Measurements from ENCODE around the gene PLPP6. TPM values are rescaled to one million over a fixed set of nuclear protein-coding genes. Genes with fewer than 3 reads are reported as not detected.

PLPP6 gene
- total and polyA plus RNA-seq, 2 of the 13 experiments (the other 11 are each of a cell fraction or from before 2014, with no cell fraction given), result 12.1 to 15.5 TPM

DNA sequence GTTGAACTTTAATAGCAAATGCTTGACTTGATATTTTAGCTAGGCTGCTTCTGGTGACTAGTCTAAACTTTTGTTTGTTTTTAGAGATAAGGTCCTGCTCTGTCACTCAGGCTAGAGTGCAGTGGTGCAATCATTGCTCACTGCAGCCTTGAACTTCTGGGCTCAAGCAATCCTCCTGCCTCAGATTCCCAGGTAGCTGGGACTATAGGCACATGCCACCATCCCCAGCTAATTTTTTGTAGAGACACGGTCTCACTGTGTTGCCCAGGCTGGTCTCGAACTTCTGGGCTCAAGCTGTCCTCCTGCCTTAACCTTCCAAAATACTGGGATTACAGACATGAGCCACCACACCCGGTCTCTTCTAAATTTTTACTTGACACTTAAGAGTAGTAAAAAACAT, 38.0 kb downstream of the PLPP6 start (continued):
- TF ChIP-seq, protein P1, sequence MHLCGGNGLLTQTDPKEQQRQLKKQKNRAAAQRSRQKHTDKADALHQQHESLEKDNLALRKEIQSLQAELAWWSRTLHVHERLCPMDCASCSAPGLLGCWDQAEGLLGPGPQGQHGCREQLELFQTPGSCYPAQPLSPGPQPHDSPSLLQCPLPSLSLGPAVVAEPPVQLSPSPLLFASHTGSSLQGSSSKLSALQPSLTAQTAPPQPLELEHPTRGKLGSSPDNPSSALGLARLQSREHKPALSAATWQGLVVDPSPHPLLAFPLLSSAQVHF (CRISPR knock-in tag; IDR thresholded peaks at IDR 0.05), result no peak
- TF ChIP-seq DNMT1 (CRISPR knock-in tag; IDR thresholded peaks at IDR 0.05) (no peak), ZNF331 (CRISPR knock-in tag; IDR thresholded peaks at IDR 0.05) (peak; percentile 75; the same call in 1 of the 2 replicates), ZNF614 (CRISPR knock-in tag; IDR thresholded peaks at IDR 0.05; ENCODE audit: borderline replicate concordance) (peak; percentile 77), REPIN1 (CRISPR knock-in tag; IDR thresholded peaks at IDR 0.05; ENCODE audit: borderline replicate concordance, low read depth) (peak; percentile 66; the same call in 1 of the 2 replicates), NAIF1 (CRISPR knock-in tag; IDR thresholded peaks at IDR 0.05; ENCODE audit: borderline replicate concordance) (no peak), ISL2 (CRISPR knock-in tag; IDR thresholded peaks at IDR 0.05) (peak; percentile 59; the same call in 1 of the 2 replicates), ZNF12 (CRISPR knock-in tag; IDR thresholded peaks at IDR 0.05) (0 out of 2 replicates have a peak, but pooled peaks have one; percentile 47), NCOA2 (CRISPR knock-in tag; IDR thresholded peaks at IDR 0.05) (peak; percentile 85), ZNF556 (CRISPR knock-in tag; IDR thresholded peaks at IDR 0.05; ENCODE audit: borderline replicate concordance) (peak; percentile 36; the same call in 1 of the 2 replicates), NFIC (IDR thresholded peaks at IDR 0.05; ENCODE audit: low read length) (no peak; the same call in 1 of the 2 replicates), MXI1 (IDR thresholded peaks at IDR 0.05; ENCODE audit: borderline replicate concordance, low read depth, low read length) (no peak), ZNF3 (CRISPR knock-in tag; IDR thresholded peaks at IDR 0.05) (peak; percentile 82; the same call in 1 of the 2 replicates), MBNL3 (CRISPR knock-in tag; conservative IDR thresholded peaks at IDR 0.05) (no peak)
- TF ChIP-seq, protein P2, sequence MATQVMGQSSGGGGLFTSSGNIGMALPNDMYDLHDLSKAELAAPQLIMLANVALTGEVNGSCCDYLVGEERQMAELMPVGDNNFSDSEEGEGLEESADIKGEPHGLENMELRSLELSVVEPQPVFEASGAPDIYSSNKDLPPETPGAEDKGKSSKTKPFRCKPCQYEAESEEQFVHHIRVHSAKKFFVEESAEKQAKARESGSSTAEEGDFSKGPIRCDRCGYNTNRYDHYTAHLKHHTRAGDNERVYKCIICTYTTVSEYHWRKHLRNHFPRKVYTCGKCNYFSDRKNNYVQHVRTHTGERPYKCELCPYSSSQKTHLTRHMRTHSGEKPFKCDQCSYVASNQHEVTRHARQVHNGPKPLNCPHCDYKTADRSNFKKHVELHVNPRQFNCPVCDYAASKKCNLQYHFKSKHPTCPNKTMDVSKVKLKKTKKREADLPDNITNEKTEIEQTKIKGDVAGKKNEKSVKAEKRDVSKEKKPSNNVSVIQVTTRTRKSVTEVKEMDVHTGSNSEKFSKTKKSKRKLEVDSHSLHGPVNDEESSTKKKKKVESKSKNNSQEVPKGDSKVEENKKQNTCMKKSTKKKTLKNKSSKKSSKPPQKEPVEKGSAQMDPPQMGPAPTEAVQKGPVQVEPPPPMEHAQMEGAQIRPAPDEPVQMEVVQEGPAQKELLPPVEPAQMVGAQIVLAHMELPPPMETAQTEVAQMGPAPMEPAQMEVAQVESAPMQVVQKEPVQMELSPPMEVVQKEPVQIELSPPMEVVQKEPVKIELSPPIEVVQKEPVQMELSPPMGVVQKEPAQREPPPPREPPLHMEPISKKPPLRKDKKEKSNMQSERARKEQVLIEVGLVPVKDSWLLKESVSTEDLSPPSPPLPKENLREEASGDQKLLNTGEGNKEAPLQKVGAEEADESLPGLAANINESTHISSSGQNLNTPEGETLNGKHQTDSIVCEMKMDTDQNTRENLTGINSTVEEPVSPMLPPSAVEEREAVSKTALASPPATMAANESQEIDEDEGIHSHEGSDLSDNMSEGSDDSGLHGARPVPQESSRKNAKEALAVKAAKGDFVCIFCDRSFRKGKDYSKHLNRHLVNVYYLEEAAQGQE (IDR thresholded peaks at IDR 0.05; ENCODE audit: borderline replicate concordance in 1 of 2, low read depth in 1 of 2, low read length in 2 of 2), result 0 out of 4 replicates have a peak, but pooled peaks of 1 of the 2 experiments have one; percentile 28
- TF ChIP-seq, protein P3, sequence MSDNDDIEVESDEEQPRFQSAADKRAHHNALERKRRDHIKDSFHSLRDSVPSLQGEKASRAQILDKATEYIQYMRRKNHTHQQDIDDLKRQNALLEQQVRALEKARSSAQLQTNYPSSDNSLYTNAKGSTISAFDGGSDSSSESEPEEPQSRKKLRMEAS (IDR thresholded peaks at IDR 0.05), result peak; percentile 53
- TF ChIP-seq, protein P4, sequence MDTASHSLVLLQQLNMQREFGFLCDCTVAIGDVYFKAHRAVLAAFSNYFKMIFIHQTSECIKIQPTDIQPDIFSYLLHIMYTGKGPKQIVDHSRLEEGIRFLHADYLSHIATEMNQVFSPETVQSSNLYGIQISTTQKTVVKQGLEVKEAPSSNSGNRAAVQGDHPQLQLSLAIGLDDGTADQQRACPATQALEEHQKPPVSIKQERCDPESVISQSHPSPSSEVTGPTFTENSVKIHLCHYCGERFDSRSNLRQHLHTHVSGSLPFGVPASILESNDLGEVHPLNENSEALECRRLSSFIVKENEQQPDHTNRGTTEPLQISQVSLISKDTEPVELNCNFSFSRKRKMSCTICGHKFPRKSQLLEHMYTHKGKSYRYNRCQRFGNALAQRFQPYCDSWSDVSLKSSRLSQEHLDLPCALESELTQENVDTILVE (CRISPR knock-in tag; IDR thresholded peaks at IDR 0.05), result peak; percentile 76; the same call in 1 of the 2 replicates
- TF ChIP-seq, protein P5, sequence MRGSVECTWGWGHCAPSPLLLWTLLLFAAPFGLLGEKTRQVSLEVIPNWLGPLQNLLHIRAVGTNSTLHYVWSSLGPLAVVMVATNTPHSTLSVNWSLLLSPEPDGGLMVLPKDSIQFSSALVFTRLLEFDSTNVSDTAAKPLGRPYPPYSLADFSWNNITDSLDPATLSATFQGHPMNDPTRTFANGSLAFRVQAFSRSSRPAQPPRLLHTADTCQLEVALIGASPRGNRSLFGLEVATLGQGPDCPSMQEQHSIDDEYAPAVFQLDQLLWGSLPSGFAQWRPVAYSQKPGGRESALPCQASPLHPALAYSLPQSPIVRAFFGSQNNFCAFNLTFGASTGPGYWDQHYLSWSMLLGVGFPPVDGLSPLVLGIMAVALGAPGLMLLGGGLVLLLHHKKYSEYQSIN (CRISPR knock-in tag; IDR thresholded peaks at IDR 0.05; ENCODE audit: borderline replicate concordance), result no peak
- TF ChIP-seq, protein P6, sequence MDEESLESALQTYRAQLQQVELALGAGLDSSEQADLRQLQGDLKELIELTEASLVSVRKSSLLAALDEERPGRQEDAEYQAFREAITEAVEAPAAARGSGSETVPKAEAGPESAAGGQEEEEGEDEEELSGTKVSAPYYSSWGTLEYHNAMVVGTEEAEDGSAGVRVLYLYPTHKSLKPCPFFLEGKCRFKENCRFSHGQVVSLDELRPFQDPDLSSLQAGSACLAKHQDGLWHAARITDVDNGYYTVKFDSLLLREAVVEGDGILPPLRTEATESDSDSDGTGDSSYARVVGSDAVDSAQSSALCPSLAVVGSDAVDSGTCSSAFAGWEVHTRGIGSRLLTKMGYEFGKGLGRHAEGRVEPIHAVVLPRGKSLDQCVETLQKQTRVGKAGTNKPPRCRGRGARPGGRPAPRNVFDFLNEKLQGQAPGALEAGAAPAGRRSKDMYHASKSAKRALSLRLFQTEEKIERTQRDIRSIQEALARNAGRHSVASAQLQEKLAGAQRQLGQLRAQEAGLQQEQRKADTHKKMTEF (CRISPR knock-in tag; IDR thresholded peaks at IDR 0.05), result peak; percentile 79; the same call in 1 of the 2 replicates

Measured in HepG2 (cell line).